IPS DF 19.7 (cell line): ENCODE results near the gene TALDO1.
"Not testable (repeated sequence)": the region's sequence is repeated elsewhere in the genome, so short reads cannot be mapped to it uniquely, and the experiment has no call there.

Source experiments
- DNase-seq: peaks from one replicate; pipeline ENCODE4 v3.0.0-alpha.2; 2013; ENCODE audit warnings: low read depth, low spot score

Gene TALDO1

GRCh38 chr11:734541-734940, 12.7 kb upstream of the TALDO1 start:
- DNase-seq = not testable (repeated sequence)

DNA sequence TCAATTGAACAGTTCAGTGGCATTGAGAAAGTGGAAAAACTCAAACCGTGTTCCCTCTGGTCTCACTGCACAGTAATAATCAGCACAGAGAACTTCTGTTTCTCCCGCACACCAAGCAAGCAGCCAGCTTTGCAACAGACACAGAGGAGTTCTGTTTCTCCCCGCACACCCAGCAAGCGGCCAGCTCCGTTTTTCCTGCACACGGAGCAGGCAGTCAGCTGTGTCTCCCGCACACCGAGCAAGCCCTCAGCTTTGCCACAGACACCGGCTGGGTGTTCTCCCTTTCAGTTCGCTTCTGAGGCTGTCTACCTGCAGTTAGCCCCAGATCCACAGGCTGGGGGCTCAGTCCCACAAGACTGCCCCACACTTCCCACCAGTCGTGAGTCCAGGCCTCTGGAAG, 9.9 kb upstream of the TALDO1 start:
- no peak for DNase-seq

- not testable (repeated sequence) for DNase-seq
Measured at GRCh38 chr11:737899-738298, 9.4 kb upstream of the TALDO1 start.

- no peak for DNase-seq
Measured at GRCh38 chr11:742156-742546, 5.1 kb upstream of the TALDO1 start.

GRCh38 chr11:742571-743201, 4.6 kb upstream of the TALDO1 start:
- DNase-seq = no peak

DNA sequence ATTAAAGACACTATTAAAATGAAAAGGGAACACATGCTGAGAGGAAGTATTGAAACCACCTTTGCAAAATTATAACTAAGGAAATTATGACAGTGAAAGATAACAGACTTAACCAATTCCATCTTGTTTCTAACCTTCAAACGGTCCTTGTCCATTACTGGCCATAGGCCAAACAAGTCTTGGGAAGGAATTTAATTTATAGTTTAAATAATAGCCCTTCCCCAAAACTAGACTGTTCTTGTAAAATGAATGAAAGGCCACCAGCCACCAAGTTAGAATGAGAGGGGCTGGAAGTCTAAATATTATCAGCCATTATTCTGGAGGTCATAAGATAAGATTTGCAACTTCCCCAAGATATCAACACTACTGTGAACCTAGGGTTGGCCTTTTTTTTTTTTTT, 1.8 kb upstream of the TALDO1 start:
- no peak for DNase-seq

GRCh38 chr11:746289-747157, 741 bp upstream of the TALDO1 start:
- no peak for DNase-seq

DNA sequence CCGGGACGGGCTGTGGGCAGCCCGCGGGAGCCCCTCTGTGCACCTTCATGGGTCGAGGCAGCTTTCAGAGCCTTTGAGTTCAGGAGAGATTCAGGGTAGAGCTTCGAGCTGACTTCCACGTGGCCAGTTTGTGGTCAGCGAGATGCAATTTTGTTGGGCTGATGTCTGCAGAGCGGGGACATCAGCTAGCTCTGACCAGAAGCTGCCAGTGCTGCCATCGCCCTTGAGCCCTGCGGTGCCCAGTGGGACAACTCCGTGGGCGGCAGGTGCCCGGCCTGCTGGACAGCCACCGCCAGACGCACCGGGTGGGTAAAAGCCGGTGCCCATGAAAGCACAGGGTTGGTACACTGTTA, 719 bp downstream of the TALDO1 start:
- no peak for DNase-seq

DNA sequence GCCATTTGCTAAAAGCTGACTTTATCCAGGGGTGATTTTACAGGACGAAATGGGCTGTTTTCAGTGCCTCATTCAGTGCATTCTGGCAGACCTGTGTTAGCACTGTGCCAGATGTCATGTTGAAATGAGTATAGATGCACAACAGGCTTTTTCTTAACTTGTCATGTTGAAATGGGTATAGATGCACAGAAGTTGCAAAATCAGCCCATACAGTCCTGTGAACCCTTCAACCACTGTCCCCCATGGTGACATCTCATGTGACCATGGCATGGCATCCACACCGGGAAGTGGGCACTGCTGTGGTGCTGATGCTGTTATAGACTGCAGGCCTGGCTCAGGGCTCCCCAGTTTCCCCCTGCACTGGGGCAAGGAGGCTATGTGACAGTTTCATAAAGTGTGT, 2.5 kb downstream of the TALDO1 start:
- no peak for DNase-seq

GRCh38 chr11:760236-760635, 13.0 kb downstream of the TALDO1 start:
- DNase-seq = no peak

- no peak for DNase-seq
Measured at GRCh38 chr11:761526-762108, 14.4 kb downstream of the TALDO1 start.

GRCh38 chr11:762421-763072, 15.3 kb downstream of the TALDO1 start:
- no peak for DNase-seq

DNA sequence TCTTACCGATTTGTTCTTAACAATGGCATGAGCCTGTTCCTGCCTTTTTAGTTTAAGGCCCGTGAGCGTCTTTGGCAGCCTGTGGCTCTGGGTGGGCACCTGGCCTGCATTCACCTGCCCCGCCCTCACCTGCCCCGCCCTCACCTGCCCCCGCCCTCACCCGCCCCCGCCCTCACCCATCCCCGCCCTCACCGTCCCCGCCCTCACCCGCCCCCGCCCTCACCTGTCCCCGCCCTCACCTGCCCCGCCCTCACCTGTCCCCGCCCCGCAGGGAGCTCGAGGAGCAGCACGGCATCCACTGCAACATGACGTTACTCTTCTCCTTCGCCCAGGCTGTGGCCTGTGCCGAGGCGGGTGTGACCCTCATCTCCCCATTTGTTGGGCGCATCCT, 15.8 kb downstream of the TALDO1 start:
- no peak for DNase-seq

DNA sequence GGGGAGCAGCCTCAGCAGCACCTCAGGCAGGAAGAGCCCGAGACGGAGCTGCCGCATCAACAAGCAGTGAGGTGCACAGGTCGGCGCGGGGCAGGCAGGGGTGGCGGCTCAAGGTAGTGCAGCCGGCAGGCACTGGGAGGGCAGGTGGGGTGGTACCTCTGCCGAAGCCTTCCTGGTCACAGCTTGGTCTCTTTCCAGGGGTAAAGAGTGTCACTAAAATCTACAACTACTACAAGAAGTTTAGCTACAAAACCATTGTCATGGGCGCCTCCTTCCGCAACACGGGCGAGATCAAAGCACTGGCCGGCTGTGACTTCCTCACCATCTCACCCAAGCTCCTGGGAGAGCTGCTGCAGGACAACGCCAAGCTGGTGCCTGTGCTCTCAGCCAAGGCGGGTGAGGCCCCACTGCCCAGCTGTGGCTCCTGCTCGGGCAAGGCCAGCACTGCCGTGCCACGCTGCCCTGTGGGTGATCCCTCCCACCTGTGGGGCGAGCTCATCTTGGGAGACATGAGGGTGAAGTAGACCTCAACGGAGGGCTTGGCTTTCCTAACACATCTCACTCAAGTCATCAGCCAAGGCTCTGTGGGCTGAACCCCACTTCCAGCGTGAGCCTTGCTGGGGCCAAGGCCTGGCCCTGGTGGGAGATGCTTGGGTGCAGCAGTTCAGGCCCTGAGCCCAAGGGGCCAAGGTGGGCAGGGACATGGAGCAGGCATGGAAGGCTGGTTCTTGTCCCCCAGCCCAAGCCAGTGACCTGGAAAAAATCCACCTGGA, 16.5 kb downstream of the TALDO1 start:
- DNase-seq = no peak

GRCh38 chr11:764322-765024, 17.2 kb downstream of the TALDO1 start:
- DNase-seq = no peak

DNA sequence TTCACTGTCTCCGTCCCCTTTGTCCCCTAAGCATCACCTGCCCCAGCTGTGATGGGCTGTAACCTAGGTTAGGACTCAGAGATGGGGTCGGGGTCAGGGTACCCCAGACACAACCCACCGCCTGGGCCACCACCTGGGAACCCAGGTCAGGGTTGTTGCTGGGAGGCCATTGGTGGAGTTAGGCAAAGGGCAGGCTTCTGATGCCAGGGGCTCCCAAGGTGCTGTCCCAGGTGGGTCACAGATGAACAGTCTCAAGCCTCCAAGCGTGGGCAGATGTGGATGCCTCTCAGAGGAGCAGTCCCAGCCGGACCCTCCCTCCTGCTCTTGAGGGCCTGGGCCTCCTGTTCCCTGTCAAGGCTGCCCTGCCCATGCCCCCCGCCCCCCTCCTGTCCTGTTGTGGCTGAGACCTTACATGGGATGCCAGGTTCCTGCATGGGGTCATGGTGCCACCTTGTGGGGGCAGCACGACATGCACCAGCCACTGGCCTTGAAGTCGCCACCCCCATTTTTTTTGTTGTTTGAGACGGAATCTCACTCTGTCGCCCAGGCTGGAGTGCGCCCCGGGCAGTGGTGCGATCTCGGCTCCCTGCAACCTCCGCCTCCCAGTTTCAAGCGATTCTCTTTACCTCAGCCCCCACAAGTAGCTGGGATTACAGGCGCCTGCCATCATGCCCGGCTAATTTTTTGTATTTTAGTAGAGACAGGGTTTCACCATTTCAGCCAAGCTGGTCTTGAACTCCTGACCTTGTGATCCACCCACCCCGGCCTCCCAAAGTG, 17.9 kb downstream of the TALDO1 start:
- DNase-seq = no peak

DNA sequence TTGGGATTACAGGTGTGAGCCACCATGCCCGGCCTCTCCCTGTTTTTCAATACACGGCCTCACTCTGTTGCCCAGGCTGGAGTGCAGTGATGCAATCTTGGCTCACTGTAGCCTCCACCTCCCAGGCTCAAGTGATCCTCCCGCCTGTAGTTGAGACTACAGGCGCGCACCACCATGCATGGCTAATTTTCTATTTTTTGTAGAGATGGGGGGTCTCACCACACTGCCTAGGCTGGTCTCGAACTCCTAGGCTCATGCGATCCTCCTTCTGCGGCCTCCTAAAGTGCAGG, 18.5 kb downstream of the TALDO1 start:
- DNase-seq = no peak

DNA sequence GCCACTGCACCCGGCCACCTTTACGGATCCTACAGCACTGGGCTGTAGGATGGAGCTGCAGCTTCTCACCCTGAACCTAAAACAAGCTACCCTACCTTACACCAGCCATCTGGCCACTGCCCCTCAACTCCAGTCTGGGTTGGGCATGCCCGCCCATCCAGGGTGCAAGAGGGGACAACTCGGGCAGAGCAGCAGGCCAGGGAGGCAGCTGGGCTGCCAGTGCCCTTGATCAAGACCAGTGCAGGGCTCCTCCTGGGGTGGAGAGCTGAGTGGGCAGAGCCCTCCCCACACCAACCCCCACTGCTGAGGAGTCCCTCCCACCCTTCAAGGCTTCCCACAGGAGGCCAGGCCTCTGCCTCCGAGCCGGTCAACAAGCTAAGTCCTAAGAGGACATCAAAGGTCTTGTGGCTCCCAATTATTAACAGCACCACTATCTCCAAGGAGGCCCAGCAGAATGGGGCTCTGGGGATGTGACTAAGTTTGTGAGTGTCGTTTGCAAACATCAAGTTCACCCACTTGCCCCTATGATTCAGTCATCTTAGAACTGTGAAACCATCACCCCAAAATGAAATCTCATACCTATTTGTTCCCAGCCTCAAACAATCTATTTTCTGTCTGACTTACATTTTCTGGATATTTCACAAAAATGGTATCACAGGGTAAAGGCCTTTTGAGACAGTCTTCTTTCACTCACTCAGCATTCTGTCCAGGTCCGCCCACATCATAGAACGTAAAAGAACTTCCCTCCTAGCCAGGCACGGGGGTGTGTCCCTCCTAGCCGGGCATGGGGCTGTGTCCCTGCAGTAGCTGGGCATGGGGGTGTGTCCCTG, 19.1 kb downstream of the TALDO1 start:
- DNase-seq = no peak

GRCh38 chr11:766936-767210, 19.6 kb downstream of the TALDO1 start:
- no peak for DNase-seq

DNA sequence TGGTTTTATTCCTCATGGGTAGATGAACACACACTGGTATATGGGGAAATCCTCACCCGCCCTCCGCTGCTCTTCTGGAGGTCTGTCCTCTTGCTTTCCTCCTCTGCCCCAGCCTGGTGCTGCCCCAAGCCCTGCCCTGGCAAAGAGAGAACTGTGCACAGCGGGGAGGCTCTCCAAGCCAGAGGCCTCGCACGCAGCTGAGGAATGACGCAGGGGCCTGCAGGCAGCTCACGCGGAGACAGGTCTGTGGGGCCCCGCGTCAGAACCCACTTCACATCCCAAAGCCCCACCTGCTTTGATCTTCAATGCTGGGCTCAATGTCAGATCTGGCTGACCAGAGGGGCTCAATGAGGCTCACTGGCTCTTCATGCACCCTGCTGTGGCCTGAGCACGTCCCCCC, 20.0 kb downstream of the TALDO1 start:
- no peak for DNase-seq
